PC-3 (cell line): ENCODE results near the gene SCGB1A1. TPM values are rescaled to one million over a fixed set of nuclear protein-coding genes. Genes with fewer than 3 reads are reported as not detected.

Experiments used
- ATAC-seq: fragments of 200-7000 bp; cut with Tn5 transposase; 2 replicates; pipeline ENCODE4 v1.9.1; 2020; ENCODE audit warnings: mild to moderate bottlenecking, moderate library complexity
- BruUV-seq: library from RNA; stranded (reverse); fragments of 400-500 nt; replicated peaks from 2 replicates; lab custom pipeline; 2021; lab: Mats Ljungman, UMichigan
- CTCF ChIA-PET: fragments of 300-600 bp; sonication (Branson Sonifier 250); formaldehyde crosslinking; loops from one replicate; lab custom pipeline; 2022; ENCODE audit warnings: antibody characterized with exemption; lab: Charles Lee
- POLR2A ChIA-PET: fragments of 300-600 bp; sonication (Branson Sonifier 250); formaldehyde crosslinking; loops from one replicate; lab custom pipeline; 2022; ENCODE audit warnings: antibody characterized with exemption; ENCODE audit not compliant: unreplicated experiment; lab: Charles Lee
- DNase-seq: peaks from one replicate; pipeline ENCODE4 v3.0.0-alpha.2; 2015
- H2AFZ ChIP-seq: fragments of 300-600 bp; sonication (generic); 2 replicates; pipeline ENCODE4 v1.6.0; 2016; ENCODE audit warnings: antibody characterized with exemption, low read length
- H3F3A ChIP-seq: fragments of 300-600 bp; sonication (generic); one replicate; pipeline ENCODE4 v1.6.0; 2017; ENCODE audit warnings: antibody characterized with exemption, low read length, control low read depth, mild to moderate bottlenecking; ENCODE audit not compliant: unreplicated experiment
- H3K27ac ChIP-seq: fragments of 300-600 bp; sonication (generic); 2 replicates; pipeline ENCODE4 v1.5.1; 2016; ENCODE audit warnings: mild to moderate bottlenecking, low read length
- H3K27me3 ChIP-seq: fragments of 300-600 bp; sonication (generic); 2 replicates; pipeline ENCODE4 v1.6.1; 2016; ENCODE audit warnings: low read length, mixed read lengths
- H3K36me3 ChIP-seq: fragments of 300-600 bp; sonication (generic); 2 replicates; pipeline ENCODE4 v1.6.1; 2016; ENCODE audit warnings: low read depth, mixed run types, low read length, mixed read lengths
- H3K4me1 ChIP-seq: fragments of 300-600 bp; sonication (generic); 2 replicates; pipeline ENCODE4 v1.5.1; 2016; ENCODE audit warnings: low read length; ENCODE audit not compliant: insufficient read depth
- H3K4me2 ChIP-seq: fragments of 300-600 bp; sonication (generic); 2 replicates; pipeline ENCODE4 v1.6.0; 2016; ENCODE audit warnings: low read length
- H3K4me3 ChIP-seq: fragments of 300-600 bp; sonication (generic); 2 replicates; pipeline ENCODE4 v1.5.1; 2016; ENCODE audit warnings: mild to moderate bottlenecking, low read length, mixed read lengths
- H3K79me2 ChIP-seq: fragments of 300-600 bp; sonication (generic); 2 replicates; pipeline ENCODE4 v1.6.1; 2017; ENCODE audit warnings: low read length, mixed read lengths
- H3K9ac ChIP-seq: fragments of 300-600 bp; sonication (generic); 2 replicates; pipeline ENCODE4 v1.6.0; 2016; ENCODE audit warnings: mild to moderate bottlenecking, low read length
- H3K9me2 ChIP-seq: fragments of 300-600 bp; sonication (generic); replicated peaks from 2 replicates; pipeline ENCODE4 v1.6.1; 2016; ENCODE audit warnings: mixed run types, low read length, mixed read lengths
- H3K9me3 ChIP-seq: fragments of 300-600 bp; sonication (generic); 2 replicates; pipeline ENCODE4 v1.6.1; 2016; ENCODE audit warnings: low read length, mixed read lengths
- H4K20me1 ChIP-seq: fragments of 300-600 bp; sonication (generic); 2 replicates; pipeline ENCODE4 v1.6.1; 2016; ENCODE audit warnings: low read length, mixed read lengths
- CTCF ChIP-seq: fragments of 300-600 bp; sonication (generic); conservative IDR thresholded peaks from 2 replicates; pipeline ENCODE4 v1.5.1; 2017; ENCODE audit warnings: antibody characterized with exemption, low read depth, mild to moderate bottlenecking, low read length
- EZH2 ChIP-seq: fragments of 300-600 bp; sonication (generic); IDR thresholded peaks from one replicate; pipeline ENCODE4 v1.6.1; 2017; ENCODE audit warnings: antibody characterized with exemption, mild to moderate bottlenecking, low read length; ENCODE audit not compliant: unreplicated experiment
- EZH2phosphoT487 ChIP-seq: fragments of 300-600 bp; sonication (generic); IDR thresholded peaks from 2 replicates; pipeline ENCODE4 v1.6.1; 2018; ENCODE audit warnings: mild to moderate bottlenecking, antibody characterized with exemption, low read length, borderline replicate concordance
- intact Hi-C: fragments of 100-400 bp; cut with micrococcal nuclease; formaldehyde crosslinking; loops from 2 replicates; pipeline ENCODE4 v1.9.0; 2023
- total RNA-seq: library from RNA; depleted of rRNA; stranded (reverse); fragments of >200 nt; gene quantifications from 2 replicates; pipeline ENCODE4 v1.2.3, GENCODE V29; 2014

The SCGB1A1 gene
- total RNA-seq, 1 experiment from 2014 or later = not detected

GRCh38 chr11:62459080-62459479 lies 40.2 kb downstream of the SCGB1A1 start:
- Histone ChIP-seq H3K36me3 (no peaks in the 10 kb centered on the region), H3K4me1 (peaks cover 15% of the 10 kb centered on the region), H3K4me2 (no peak overlapping the region), H3K27ac (no peak overlapping the region), H3K9me2 (no peaks in the 10 kb centered on the region), H3F3A (no peaks in the 10 kb centered on the region), H4K20me1 (no peaks in the 10 kb centered on the region), H2AFZ (no peak overlapping the region), H3K27me3 (no peaks in the 10 kb centered on the region), H3K9me3 (no peaks in the 10 kb centered on the region), H3K9ac (no peak overlapping the region), H3K4me3 (no peak overlapping the region), H3K79me2 (no peaks in the 10 kb centered on the region)
- no peak for ATAC-seq
- ChIA-PET POLR2A (no interaction called here), CTCF (no interaction called here)
- DNase-seq = no peak
- no TSS peak for BruUV-seq
- TF ChIP-seq EZH2 (no peak), EZH2phosphoT487 (no peak), CTCF (no peak)
- intact Hi-C loops = no loop called here

GRCh38 chr11:62461740-62462507 lies 43.1 kb downstream of the SCGB1A1 start:
- Histone ChIP-seq H3K4me3 (no peak overlapping the region), H3K27me3 (no peaks in the 10 kb centered on the region), H3K36me3 (no peaks in the 10 kb centered on the region), H3K9me3 (no peaks in the 10 kb centered on the region), H3K4me1 (peaks cover 15% of the 10 kb centered on the region), H3K79me2 (no peaks in the 10 kb centered on the region), H2AFZ (peak overlapping the region; percentile 46), H3K9me2 (no peaks in the 10 kb centered on the region), H3K9ac (no peak overlapping the region; the same call in 1 of the 2 replicates), H3K27ac (peak overlapping the region; percentile 61), H3K4me2 (peak overlapping the region; percentile 36), H4K20me1 (no peaks in the 10 kb centered on the region), H3F3A (no peaks in the 10 kb centered on the region)
- ChIA-PET POLR2A (no interaction called here), CTCF (interaction anchor here (0.7 kb wide), 1 partner anchor 26 kb away, joined by 5 read pairs; no protein-coding TSS in a partner anchor)
- peak; percentile 88 for DNase-seq
- no TSS peak for BruUV-seq
- ATAC-seq = peak; percentile 79
- TF ChIP-seq EZH2phosphoT487 (no peak), CTCF (no peak), EZH2 (no peak)
- intact Hi-C loops = no loop called here

- Histone ChIP-seq H2AFZ (peak overlapping the region; percentile 46; the same call in 1 of the 2 replicates), H3K4me2 (peak overlapping the region; percentile 36), H3K27me3 (no peaks in the 10 kb centered on the region), H3F3A (no peaks in the 10 kb centered on the region), H3K4me1 (peaks cover 15% of the 10 kb centered on the region), H3K4me3 (no peak overlapping the region), H3K36me3 (no peaks in the 10 kb centered on the region), H4K20me1 (no peaks in the 10 kb centered on the region), H3K9me2 (no peaks in the 10 kb centered on the region), H3K9ac (no peak overlapping the region), H3K79me2 (no peaks in the 10 kb centered on the region), H3K27ac (peak overlapping the region; percentile 61; the same call in 1 of the 2 replicates), H3K9me3 (no peaks in the 10 kb centered on the region)
- intact Hi-C loops = no loop called here
- no peak for DNase-seq
- ATAC-seq = no peak
- TF ChIP-seq EZH2 (no peak), CTCF (no peak), EZH2phosphoT487 (no peak)
- BruUV-seq = no TSS peak
- ChIA-PET POLR2A (no interaction called here), CTCF (no interaction called here)
Measured at GRCh38 chr11:62462508-62462892, 43.7 kb downstream of the SCGB1A1 start.
